H1 (cell line): ENCODE data around the gene NDUFB10. TPM values are rescaled to one million over a fixed set of nuclear protein-coding genes. Genes with fewer than 3 reads are reported as not detected.
A peak's percentile ranks its signal among the peaks of the same experiment; 100 is the strongest.

Experiments
- CTCF ChIA-PET: fragments of 300-600 bp; sonication (Branson Sonifier 250); formaldehyde crosslinking; loops from one replicate; lab custom pipeline; 2021; ENCODE audit not compliant: partially characterized antibody; lab: Charles Lee
- POLR2A ChIA-PET: fragments of 300-600 bp; sonication (Branson Sonifier 250); formaldehyde crosslinking; loops from one replicate; lab custom pipeline; 2021; ENCODE audit warnings: inconsistent platforms; ENCODE audit not compliant: partially characterized antibody; lab: Charles Lee
- DNase-seq, 2 experiments: peaks; one replicate each; pipeline versions ENCODE4 v3.0.0 to v3.0.0-alpha.2; 2010 to 2022; ENCODE audit warnings: low spot score in 2 of 2, low read depth in 1 of 2, mixed read lengths in 1 of 2
- FAIRE-seq: peaks from 2 replicates; lab custom pipeline; 2011; peaks lifted over from hg19 to GRCh38; lab: Jason Lieb, UNC
- H2AFZ ChIP-seq: 2 replicates; pipeline ENCODE4 v1.8.1; 2012; ENCODE audit warnings: low read length, inconsistent platforms
- H2AK5ac ChIP-seq: 2 replicates; pipeline ENCODE4 v1.6.1; 2013; ENCODE audit warnings: low read depth, low read length
- H2BK120ac ChIP-seq: replicated peaks from 2 replicates; pipeline ENCODE3; 2013; ENCODE audit warnings: low read depth, low read length, inconsistent platforms
- H2BK12ac ChIP-seq: 2 replicates; pipeline ENCODE4 v1.6.1; 2013; ENCODE audit warnings: low read depth, low read length
- H2BK15ac ChIP-seq: 2 replicates; pipeline ENCODE4 v1.6.1; 2013; ENCODE audit warnings: low read length
- H2BK20ac ChIP-seq: 2 replicates; pipeline ENCODE4 v1.6.1; 2013; ENCODE audit warnings: low read length
- H2BK5ac ChIP-seq: 2 replicates; pipeline ENCODE4 v1.6.1; 2013; ENCODE audit warnings: low read depth, low read length
- H3K14ac ChIP-seq: 2 replicates; pipeline ENCODE4 v1.6.1; 2013; ENCODE audit warnings: inconsistent platforms; ENCODE audit not compliant: insufficient read length
- H3K18ac ChIP-seq: 2 replicates; pipeline ENCODE4 v1.6.1; 2013; ENCODE audit warnings: low read length; ENCODE audit errors: extremely low read depth
- H3K23ac ChIP-seq: 2 replicates; pipeline ENCODE4 v1.6.1; 2013; ENCODE audit warnings: inconsistent platforms; ENCODE audit not compliant: insufficient read length
- H3K23me2 ChIP-seq: 2 replicates; pipeline ENCODE4 v1.6.1; 2013; ENCODE audit warnings: low read depth, low read length
- H3K27ac ChIP-seq: 2 replicates; pipeline ENCODE4 v1.6.1; 2011; ENCODE audit warnings: low read depth, low read length, inconsistent platforms
- H3K27me3 ChIP-seq, 4 experiments: replicated peaks in 1 of 4; 1 replicate in 1 of 4; 2 replicates in 3 of 4; pipeline versions ENCODE4 v1.6.1 to v1.8.1; 2011 to 2013; ENCODE audit warnings: low read length in 3 of 4, mild to moderate bottlenecking in 3 of 4, inconsistent platforms in 2 of 4, mixed read lengths in 2 of 4, moderate library complexity in 1 of 4; ENCODE audit not compliant: control insufficient read depth in 3 of 4, insufficient read depth in 3 of 4; ENCODE audit errors: extremely low read depth in 1 of 4
- H3K36me3 ChIP-seq, 4 experiments: 2 replicates each; pipeline versions ENCODE4 v1.6.1 to v1.8.1; 2011 to 2013; ENCODE audit warnings: mild to moderate bottlenecking in 4 of 4, low read length in 3 of 4, moderate library complexity in 2 of 4, control low read depth in 1 of 4, inconsistent platforms in 1 of 4; ENCODE audit not compliant: insufficient read depth in 4 of 4, control insufficient read depth in 2 of 4
- H3K4ac ChIP-seq: replicated peaks from 2 replicates; pipeline ENCODE3; 2013; ENCODE audit warnings: low read length, low read depth, mixed read lengths, inconsistent platforms; ENCODE audit not compliant: insufficient read length
- H3K4me1 ChIP-seq, 4 experiments: replicated peaks in 1 of 4; 1 replicate in 1 of 4; 2 replicates in 3 of 4; pipeline versions ENCODE4 v1.6.1 to v1.8.1; 2011 to 2013; ENCODE audit warnings: low read length in 3 of 4, inconsistent platforms in 2 of 4, mixed read lengths in 1 of 4; ENCODE audit not compliant: insufficient read depth in 4 of 4, control insufficient read depth in 3 of 4
- H3K4me2 ChIP-seq, 2 experiments: 2 replicates each; pipeline versions ENCODE4 v1.6.1 to v1.8.1; 2011 to 2013; ENCODE audit warnings: low read depth in 2 of 2, low read length in 2 of 2, control low read depth in 1 of 2, inconsistent platforms in 1 of 2, mild to moderate bottlenecking in 1 of 2; ENCODE audit not compliant: insufficient read depth in 1 of 2
- H3K4me3 ChIP-seq, 4 experiments: fragments of 200-600, 300-600 bp in 1 of 4; sonication (generic), shearing (Covaris generic), sonication (Bioruptor Twin) in 1 of 4; 2 replicates each; pipeline versions ENCODE4 v1.5.1 to v1.8.1; 2011 to 2016; ENCODE audit warnings: low read length in 4 of 4, low read depth in 3 of 4, control low read depth in 2 of 4, inconsistent platforms in 2 of 4, mild to moderate bottlenecking in 2 of 4, mixed read lengths in 1 of 4, moderate library complexity in 1 of 4; ENCODE audit not compliant: insufficient read depth in 2 of 4; ENCODE audit errors: extremely low read depth in 1 of 4
- H3K56ac ChIP-seq: replicated peaks from 2 replicates; pipeline ENCODE3; 2013; ENCODE audit warnings: low read depth, mild to moderate bottlenecking, mixed read lengths, low read length, inconsistent platforms; ENCODE audit not compliant: insufficient read length
- H3K79me1 ChIP-seq: 2 replicates; pipeline ENCODE4 v1.6.1; 2013; ENCODE audit warnings: low read depth, low read length, control low read depth
- H3K79me2 ChIP-seq, 2 experiments: 2 replicates each; pipeline versions ENCODE4 v1.6.1 to v1.8.1; 2012 to 2013; ENCODE audit warnings: low read length in 2 of 2, mild to moderate bottlenecking in 2 of 2, inconsistent platforms in 1 of 2; ENCODE audit not compliant: insufficient read depth in 2 of 2, control insufficient read depth in 1 of 2
- H3K9ac ChIP-seq, 4 experiments: replicated peaks in 1 of 4; 1 replicate in 1 of 4; 2 replicates in 3 of 4; pipeline versions ENCODE4 v1.6.1 to v1.8.1; 2011 to 2013; ENCODE audit warnings: low read depth in 3 of 4, low read length in 3 of 4, control low read depth in 2 of 4, mild to moderate bottlenecking in 2 of 4, moderate library complexity in 2 of 4, inconsistent platforms in 1 of 4; ENCODE audit errors: extremely low read depth in 1 of 4
- H3K9me3 ChIP-seq, 2 experiments: 2 replicates each; pipeline versions ENCODE4 v1.6.1 to v1.8.1; 2012 to 2013; ENCODE audit warnings: mild to moderate bottlenecking in 2 of 2, moderate library complexity in 2 of 2, control low read depth in 1 of 2, inconsistent platforms in 1 of 2, low read depth in 1 of 2, low read length in 1 of 2, mixed read lengths in 1 of 2; ENCODE audit not compliant: insufficient read depth in 2 of 2
- H4K20me1 ChIP-seq, 2 experiments: replicated peaks in 1 of 2; 2 replicates each; pipeline versions ENCODE3 to v1.8.1; 2011 to 2013; ENCODE audit warnings: inconsistent platforms in 2 of 2, low read length in 2 of 2, mild to moderate bottlenecking in 1 of 2; ENCODE audit not compliant: insufficient read depth in 2 of 2, control insufficient read depth in 1 of 2
- H4K5ac ChIP-seq: 2 replicates; pipeline ENCODE4 v1.6.1; 2013; ENCODE audit warnings: low read length, low read depth, mixed read lengths, inconsistent platforms; ENCODE audit not compliant: insufficient read length
- H4K8ac ChIP-seq: 2 replicates; pipeline ENCODE4 v1.8.0; 2013; ENCODE audit warnings: mild to moderate bottlenecking, moderate library complexity, low read length, inconsistent platforms; ENCODE audit not compliant: insufficient read depth; ENCODE audit errors: extremely low read depth
- H4K91ac ChIP-seq: replicated peaks from 2 replicates; pipeline ENCODE3; 2013; ENCODE audit warnings: low read length, mixed read lengths, inconsistent platforms; ENCODE audit not compliant: insufficient read length
- CEBPB ChIP-seq: IDR thresholded peaks from 2 replicates; pipeline ENCODE4 v1.6.1; 2012; ENCODE audit warnings: low read depth, low read length
- WGBS, 2 experiments: shearing (Covaris generic) in 1 of 2; methylation state at CpG; one replicate each; pipeline versions ENCODE4 v1.1.6 to v1.1.7; 2013 to 2015; ENCODE audit warnings: low lambda C conversion rate in 2 of 2, mixed read lengths in 2 of 2, inconsistent platforms in 1 of 2, low coverage in 1 of 2, missing lambda C conversion rate in 1 of 2; ENCODE audit not compliant: insufficient replicate concordance in 2 of 2, insufficient coverage in 1 of 2, insufficient read length in 1 of 2; ENCODE audit errors: extremely low coverage in 1 of 2, missing lambda C conversion rate in 1 of 2; 5-methylcytosine and 5-hydroxymethylcytosine counted together
- polyA plus RNA-seq, 7 experiments: library from polyadenylated mRNA; depleted of rRNA in 3 of 7; stranded (reverse) in 5 of 7; unstranded in 2 of 7; fragments of >200 nt in 5 of 7; fragments of 200-250 nt in 2 of 7; gene quantifications; 1 replicate in 5 of 7; 2 replicates in 1 of 7; 4 replicates in 1 of 7; pipeline versions ENCODE4 v1.2.1 to v1.2.3, GENCODE V29; 2011 to 2013; ENCODE audit warnings: missing spikeins in 2 of 7, mixed read lengths in 2 of 7
- total RNA-seq: library from RNA; stranded (reverse); fragmentation: NEBNext Ultra II Directional; extraction: Animal tissue kit (Norgen Biotek cat#: 25700); gene quantifications from 2 replicates; pipeline ENCODE4 v1.2.1, GENCODE V29; 2021
- TF ChIP-seq, protein P1 (sequence below): IDR thresholded peaks from 2 replicates; pipeline ENCODE4 v1.6.1; 2012; ENCODE audit warnings: inconsistent platforms

NDUFB10 gene
- total and polyA plus RNA-seq, 2 of the 8 experiments (the other 6 are each of a cell fraction or from before 2014, with no cell fraction given): 183 to 194 TPM

DNA sequence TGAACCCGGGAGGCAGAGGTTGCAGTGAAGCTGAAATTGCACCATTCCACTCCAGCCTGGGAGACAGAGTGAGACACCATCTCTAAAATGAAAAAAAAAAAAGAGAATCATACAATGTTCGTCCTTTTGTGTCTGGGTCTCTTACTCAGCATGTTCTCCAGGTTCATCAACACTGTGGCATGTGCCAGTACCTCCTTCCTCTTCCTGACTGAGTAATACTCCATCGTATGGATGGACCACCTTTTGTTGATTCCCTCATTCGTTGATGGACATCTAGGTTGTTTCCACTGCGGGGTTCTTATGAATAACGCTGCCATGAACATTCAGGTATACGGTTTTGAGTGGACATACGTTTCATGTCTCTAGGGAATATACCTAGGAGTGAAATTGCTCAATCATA is 37.0 kb upstream of the NDUFB10 start:
- Histone ChIP-seq H3K4ac (no peak overlapping the region), H3K27ac (no peak overlapping the region), H2BK5ac (no peak overlapping the region), H3K18ac (no peak overlapping the region), H2BK12ac (0 out of 2 replicates have a peak overlapping the region, but pooled peaks have one; percentile 40), H3K27me3 (peaks cover 33 to 73% (median 54%) of the 10 kb centered on the region in 4 experiments), H2AK5ac (no peak overlapping the region), H3K23me2 (peaks cover 9% of the 10 kb centered on the region; the same call in 1 of the 2 replicates), H2AFZ (no peak overlapping the region), H3K56ac (no peak overlapping the region), H3K9ac (no peak overlapping the region), H3K4me3 (no peak overlapping the region), H3K79me2 (no peaks in the 10 kb centered on the region), H2BK20ac (no peak overlapping the region), H3K36me3 (peaks cover 0 to 7% (median 0%) of the 10 kb centered on the region in 4 experiments; a peak in 1 of 8 replicates), H3K9me3 (no peaks in the 10 kb centered on the region), H4K20me1 (peaks cover 3 to 4% of the 10 kb centered on the region in 2 experiments), H4K8ac (no peak overlapping the region), H3K4me2 (no peak overlapping the region), H3K23ac (no peak overlapping the region), H2BK15ac (no peak overlapping the region), H3K4me1 (peaks cover 4 to 27% (median 18%) of the 10 kb centered on the region in 4 experiments), H3K79me1 (no peaks in the 10 kb centered on the region), H3K14ac (no peak overlapping the region), H4K5ac (no peak overlapping the region), H4K91ac (no peak overlapping the region), H2BK120ac (no peak overlapping the region)
- ChIA-PET CTCF (interaction anchor here (1.6 to 2.8 kb wide), 5 partner anchors 10 to 59 kb away, joined by 4 to 21 read pairs (median 9); partner anchors contain the start of gene MEIOB), POLR2A (interaction anchor here (1.4 to 2.1 kb wide), 2 partner anchors 12 to 56 kb away, joined by 3 to 8 read pairs; no protein-coding TSS in a partner anchor)
- DNase-seq (no peak), FAIRE-seq (no peak)
- WGBS, 2 experiments: 77% methylated on average over 8 of the region's 8 CpGs; no CpG with 5 or more reads in 1 of the 2 experiments
- TF ChIP-seq CEBPB: 0 out of 2 replicates have a peak, but pooled peaks have one; percentile 21
- TF ChIP-seq, protein P1, sequence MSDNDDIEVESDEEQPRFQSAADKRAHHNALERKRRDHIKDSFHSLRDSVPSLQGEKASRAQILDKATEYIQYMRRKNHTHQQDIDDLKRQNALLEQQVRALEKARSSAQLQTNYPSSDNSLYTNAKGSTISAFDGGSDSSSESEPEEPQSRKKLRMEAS: no peak
